ENCODE measurements around the gene CPNE6. TPM values are rescaled to one million over a fixed set of nuclear protein-coding genes. Genes with fewer than 3 reads are reported as not detected.

The CPNE6 gene
- total and polyA plus RNA-seq, 2 donors (not counting 1 experiment from before 2014, with no cell fraction given): not detected

- ATAC-seq (ENCODE audit: low read depth) (no peak), DNase-seq (no peak)
- no peaks in the 10 kb centered on the region for H3K79me2 ChIP-seq (ENCODE audit: control insufficient read depth, insufficient read depth, low read length)
- H3K4me1 Mint-ChIP-seq: peaks cover 41% of the 10 kb centered on the region
- H3K9ac ChIP-seq (ENCODE audit: low read length): peak overlapping the region; percentile 78
- peaks cover 0 to 31% (median 8%) of the 10 kb centered on the region in 4 experiments for H3K27me3 ChIP-seq (replicated peaks in 1 of 4; ENCODE audit: control extremely low read depth in 1 of 4, control insufficient read depth in 3 of 4, insufficient read depth in 4 of 4, low read length in 3 of 4)
- peaks cover 0 to 3% (median 0%) of the 10 kb centered on the region in 3 donors for H3K9me3 ChIP-seq (ENCODE audit: control extremely low read depth in 1 of 3, control insufficient read depth in 2 of 3, insufficient read depth in 1 of 3, low read length in 2 of 3)
- H3K27ac ChIP-seq (ENCODE audit: low read length in 2 of 2): no peak overlapping the region
- H2AFZ ChIP-seq (ENCODE audit: insufficient read depth, low read depth, low read length, poor library complexity, severe bottlenecking): peak overlapping the region; percentile 98
- WGBS (ENCODE audit: insufficient coverage): 63% methylated on average over 17 of the region's 20 CpGs
- peak overlapping the region; percentile 68 for H3K27ac Mint-ChIP-seq
- peak overlapping the region in 4 of 5 experiments; percentile 62 to 81 (median 67) for H3K4me3 ChIP-seq (ENCODE audit: control extremely low read depth in 1 of 5, extremely low read depth in 1 of 5, insufficient read depth in 1 of 5, low read depth in 2 of 5, low read length in 4 of 5)
- H3K27me3 Mint-ChIP-seq: peaks cover 7% of the 10 kb centered on the region
- intact Hi-C loops (cut with micrococcal nuclease): loop anchor here (1.0 to 5.0 kb wide), 2 partner anchors 28 to 466 kb away; no protein-coding TSS in a partner anchor
- no peaks in the 10 kb centered on the region for H4K20me1 ChIP-seq (ENCODE audit: control insufficient read depth, insufficient read depth, low read length, poor library complexity, severe bottlenecking)
- peak overlapping the region; percentile 83 for H3K4me3 Mint-ChIP-seq
- H3K4me2 ChIP-seq (replicated peaks; ENCODE audit: low read depth, low read length, poor library complexity, severe bottlenecking): peak overlapping the region; percentile 98
- POLR2A ChIA-PET: interaction anchor here (1.2 to 1.6 kb wide), 2 partner anchors 27 to 28 kb away, joined by 3 to 9 read pairs; no protein-coding TSS in a partner anchor
- H3K4me1 ChIP-seq (ENCODE audit: control insufficient read depth in 2 of 2, insufficient read depth in 2 of 2, low read length in 2 of 2): peaks cover 19 to 29% of the 10 kb centered on the region in 2 donors
- TF ChIP-seq EZH2 (IDR thresholded peaks at IDR 0.05; ENCODE audit: borderline replicate concordance, insufficient read depth, low read depth, low read length, poor library complexity, severe bottlenecking): no peak
- no peaks in the 10 kb centered on the region for H3K36me3 ChIP-seq (replicated peaks in 1 of 2; ENCODE audit: control extremely low read depth in 1 of 2, control insufficient read depth in 1 of 2, extremely low read depth in 1 of 2, insufficient read depth in 2 of 2, low read length in 1 of 2)
- CTCF ChIA-PET: interaction anchor here (0.6 to 14.5 kb wide), 5 partner anchors 10 to 108 kb away, joined by 3 to 220 read pairs (median 3); partner anchors contain the start of gene IRF9
- H3K9me3 Mint-ChIP-seq (ENCODE audit: insufficient read depth): no peaks in the 10 kb centered on the region
Observed at GRCh38 chr14:24052656-24053547, 18.5 kb upstream of the CPNE6 start.

- Histone ChIP-seq H3K36me3 (replicated peaks in 1 of 2; ENCODE audit: control extremely low read depth in 1 of 2, control insufficient read depth in 1 of 2, extremely low read depth in 1 of 2, insufficient read depth in 2 of 2, low read length in 1 of 2) (no peaks in the 10 kb centered on the region), H3K4me2 (replicated peaks; ENCODE audit: low read depth, low read length, poor library complexity, severe bottlenecking) (no peak overlapping the region), H3K79me2 (ENCODE audit: control insufficient read depth, insufficient read depth, low read length) (no peaks in the 10 kb centered on the region), H3K4me3 (ENCODE audit: control extremely low read depth in 1 of 5, extremely low read depth in 1 of 5, insufficient read depth in 1 of 5, low read depth in 2 of 5, low read length in 4 of 5) (no peak overlapping the region), H3K9me3 (ENCODE audit: control extremely low read depth in 1 of 3, control insufficient read depth in 2 of 3, insufficient read depth in 1 of 3, low read length in 2 of 3) (peaks cover 0 to 3% (median 0%) of the 10 kb centered on the region in 3 donors), H3K4me1 (ENCODE audit: control insufficient read depth in 2 of 2, insufficient read depth in 2 of 2, low read length in 2 of 2) (peaks cover 16 to 26% of the 10 kb centered on the region in 2 donors), H2AFZ (ENCODE audit: insufficient read depth, low read depth, low read length, poor library complexity, severe bottlenecking) (no peak overlapping the region), H3K9ac (ENCODE audit: low read length) (no peak overlapping the region), H4K20me1 (ENCODE audit: control insufficient read depth, insufficient read depth, low read length, poor library complexity, severe bottlenecking) (no peaks in the 10 kb centered on the region), H3K27ac (ENCODE audit: low read length in 2 of 2) (no peak overlapping the region), H3K27me3 (replicated peaks in 1 of 4; ENCODE audit: control extremely low read depth in 1 of 4, control insufficient read depth in 3 of 4, insufficient read depth in 4 of 4, low read length in 3 of 4) (peaks cover 0 to 31% (median 8%) of the 10 kb centered on the region in 4 experiments)
- H3K27me3 Mint-ChIP-seq: peaks cover 7% of the 10 kb centered on the region
- DNase-seq (no peak), ATAC-seq (ENCODE audit: low read depth) (no peak)
- TF ChIP-seq CTCF (IDR thresholded peaks at IDR 0.05): no peak
- TF ChIP-seq EZH2 (IDR thresholded peaks at IDR 0.05; ENCODE audit: borderline replicate concordance, insufficient read depth, low read depth, low read length, poor library complexity, severe bottlenecking): no peak
- CTCF ChIA-PET: interaction anchor here (1.2 to 14.5 kb wide), 3 partner anchors 33 to 54 kb away, joined by 3 to 220 read pairs (median 198); partner anchors contain the start of gene PCK2
- intact Hi-C loops (cut with micrococcal nuclease): loop anchor here (5.0 kb wide), 1 partner anchor 466 kb away; no protein-coding TSS in a partner anchor
- WGBS (ENCODE audit: insufficient coverage): 99% methylated on average over 8 of the region's 10 CpGs
- POLR2A ChIA-PET: interaction anchor here (0.6 to 0.8 kb wide), 2 partner anchors 37 to 189 kb away, joined by 3 to 8 read pairs; no protein-coding TSS in a partner anchor
- H3K4me3 Mint-ChIP-seq: peak overlapping the region; percentile 83
- peaks cover 35% of the 10 kb centered on the region for H3K4me1 Mint-ChIP-seq
- H3K9me3 Mint-ChIP-seq (ENCODE audit: insufficient read depth): no peaks in the 10 kb centered on the region
- H3K27ac Mint-ChIP-seq: no peak overlapping the region
Observed at GRCh38 chr14:24053548-24054323, 17.6 kb upstream of the CPNE6 start.

Data from B cell (primary cell).